Measurements from ENCODE around the gene GIPC3. TPM values are rescaled to one million over a fixed set of nuclear protein-coding genes. Genes with fewer than 3 reads are reported as not detected.
"Not testable (repeated sequence)": the region's sequence is repeated elsewhere in the genome, so short reads cannot be mapped to it uniquely, and the experiment has no call there.

The GIPC3 gene
- total and polyA plus RNA-seq, 2 experiments from 2014 or later = 0.06 TPM; not detected in 1

GRCh38 chr19:3563709-3564524, 21.4 kb upstream of the GIPC3 start:
- H3K9me3 ChIP-seq (ENCODE audit: low read depth) = no peaks in the 10 kb centered on the region
- no peak overlapping the region for H3K9ac ChIP-seq
- H3K4me3 ChIP-seq = no peak overlapping the region
- in situ Hi-C loops (cut with MboI) = no loop called here
- no peaks in the 10 kb centered on the region for H3F3A ChIP-seq (ENCODE audit: insufficient read depth)
- no peaks in the 10 kb centered on the region for H3K36me3 ChIP-seq (ENCODE audit: low read depth)
- H3K27ac ChIP-seq = no peak overlapping the region
- no peak for TF ChIP-seq EZH2phosphoT487 (IDR thresholded peaks at IDR 0.05; ENCODE audit: insufficient read depth, low read depth)
- TF ChIP-seq EZH2 (IDR thresholded peaks at IDR 0.05; ENCODE audit: insufficient read depth, poor library complexity, severe bottlenecking) = no peak
- H3K4me2 ChIP-seq (ENCODE audit: unreplicated experiment) = no peak overlapping the region
- H3K9me2 ChIP-seq (ENCODE audit: insufficient read depth) = no peaks in the 10 kb centered on the region
- DNase-seq = no peak
- H3K27me3 ChIP-seq (replicated peaks; ENCODE audit: insufficient read depth) = no peaks in the 10 kb centered on the region
- no peaks in the 10 kb centered on the region for H4K20me1 ChIP-seq (ENCODE audit: insufficient read depth)
- H3K4me1 ChIP-seq (ENCODE audit: insufficient read depth) = no peaks in the 10 kb centered on the region
- no peaks in the 10 kb centered on the region for H3K79me2 ChIP-seq (ENCODE audit: insufficient read depth)
- no peak overlapping the region for H2AFZ ChIP-seq
- 89 to 96% methylated on average over 16 to 17 of the region's 17 CpGs for WGBS, 2 experiments (ENCODE audit: low coverage in 1 of 2, low lambda C conversion rate in 2 of 2, missing lambda C conversion rate in 2 of 2)

GRCh38 chr19:3565139-3565538, 20.1 kb upstream of the GIPC3 start:
- WGBS, 2 experiments (ENCODE audit: low coverage in 1 of 2, low lambda C conversion rate in 2 of 2, missing lambda C conversion rate in 2 of 2) = 86 to 87% methylated on average over 19 of the region's 19 CpGs
- no peaks in the 10 kb centered on the region for H3K9me3 ChIP-seq (ENCODE audit: low read depth)
- no peak for DNase-seq
- no peak overlapping the region for H3K9ac ChIP-seq
- no peaks in the 10 kb centered on the region for H4K20me1 ChIP-seq (ENCODE audit: insufficient read depth)
- H3K4me3 ChIP-seq = no peak overlapping the region
- no peaks in the 10 kb centered on the region for H3K9me2 ChIP-seq (ENCODE audit: insufficient read depth)
- no peaks in the 10 kb centered on the region for H3K4me1 ChIP-seq (ENCODE audit: insufficient read depth)
- H3K36me3 ChIP-seq (ENCODE audit: low read depth) = no peaks in the 10 kb centered on the region
- no peak overlapping the region for H2AFZ ChIP-seq
- no peaks in the 10 kb centered on the region for H3F3A ChIP-seq (ENCODE audit: insufficient read depth)
- TF ChIP-seq EZH2phosphoT487 (IDR thresholded peaks at IDR 0.05; ENCODE audit: insufficient read depth, low read depth) (no peak), EZH2 (IDR thresholded peaks at IDR 0.05; ENCODE audit: insufficient read depth, poor library complexity, severe bottlenecking) (no peak)
- H3K27ac ChIP-seq = no peak overlapping the region
- in situ Hi-C loops (cut with MboI) = no loop called here
- no peaks in the 10 kb centered on the region for H3K79me2 ChIP-seq (ENCODE audit: insufficient read depth)
- no peaks in the 10 kb centered on the region for H3K27me3 ChIP-seq (replicated peaks; ENCODE audit: insufficient read depth)
- H3K4me2 ChIP-seq (ENCODE audit: unreplicated experiment) = no peak overlapping the region

- in situ Hi-C loops (cut with MboI) = not testable (repeated sequence)
- WGBS, 2 experiments (ENCODE audit: low coverage in 1 of 2, low lambda C conversion rate in 2 of 2, missing lambda C conversion rate in 2 of 2) = 74 to 76% methylated on average over 11 of the region's 11 CpGs
Observed at GRCh38 chr19:3570042-3570441, 15.2 kb upstream of the GIPC3 start.

GRCh38 chr19:3570606-3571011, 14.7 kb upstream of the GIPC3 start:
- no peak overlapping the region for H2AFZ ChIP-seq
- WGBS, 2 experiments (ENCODE audit: low coverage in 1 of 2, low lambda C conversion rate in 2 of 2, missing lambda C conversion rate in 2 of 2) = 67 to 75% methylated on average over 7 of the region's 7 CpGs
- no peaks in the 10 kb centered on the region for H3K36me3 ChIP-seq (ENCODE audit: low read depth)
- no peaks in the 10 kb centered on the region for H4K20me1 ChIP-seq (ENCODE audit: insufficient read depth)
- no peak overlapping the region for H3K4me3 ChIP-seq
- no peaks in the 10 kb centered on the region for H3K9me3 ChIP-seq (ENCODE audit: low read depth)
- H3K27me3 ChIP-seq (replicated peaks; ENCODE audit: insufficient read depth) = no peaks in the 10 kb centered on the region
- H3K9me2 ChIP-seq (ENCODE audit: insufficient read depth) = no peaks in the 10 kb centered on the region
- H3K4me1 ChIP-seq (ENCODE audit: insufficient read depth) = no peaks in the 10 kb centered on the region
- no peaks in the 10 kb centered on the region; the same call in 1 of the 2 replicates for H3K79me2 ChIP-seq (ENCODE audit: insufficient read depth)
- DNase-seq = no peak
- in situ Hi-C loops (cut with MboI) = no loop called here
- no peak overlapping the region for H3K9ac ChIP-seq
- TF ChIP-seq EZH2 (IDR thresholded peaks at IDR 0.05; ENCODE audit: insufficient read depth, poor library complexity, severe bottlenecking) = no peak
- TF ChIP-seq EZH2phosphoT487 (IDR thresholded peaks at IDR 0.05; ENCODE audit: insufficient read depth, low read depth) = no peak
- H3K4me2 ChIP-seq (ENCODE audit: unreplicated experiment) = no peak overlapping the region
- H3F3A ChIP-seq (ENCODE audit: insufficient read depth) = peaks cover 11% of the 10 kb centered on the region; the same call in 1 of the 2 replicates
- no peak overlapping the region for H3K27ac ChIP-seq

More at GRCh38 chr19:3570042-3570441, 15.2 kb upstream of the GIPC3 start:
- not testable (repeated sequence) for H3F3A ChIP-seq (ENCODE audit: insufficient read depth); DNase-seq; H3K36me3 ChIP-seq (ENCODE audit: low read depth); H3K4me3 ChIP-seq; H3K4me1 ChIP-seq (ENCODE audit: insufficient read depth); H2AFZ ChIP-seq; H3K27ac ChIP-seq; H3K27me3 ChIP-seq (replicated peaks; ENCODE audit: insufficient read depth); H4K20me1 ChIP-seq (ENCODE audit: insufficient read depth); H3K9me2 ChIP-seq (ENCODE audit: insufficient read depth); H3K9ac ChIP-seq; H3K4me2 ChIP-seq (ENCODE audit: unreplicated experiment); H3K9me3 ChIP-seq (ENCODE audit: low read depth); H3K79me2 ChIP-seq (ENCODE audit: insufficient read depth)
